Motor neuron (in vitro differentiated cells): ENCODE data around the gene SCGB3A2. TPM values are rescaled to one million over a fixed set of nuclear protein-coding genes. Genes with fewer than 3 reads are reported as not detected.
"Not testable (repeated sequence)": the region's sequence is repeated elsewhere in the genome, so short reads cannot be mapped to it uniquely, and the experiment has no call there.

Experiments used
- ATAC-seq, 8 experiments: fragments of 200-7000 bp; cut with Tn5 transposase; replicated peaks in 6 of 8; 2 replicates each; pipeline ENCODE4 v1.8.0; 2021; ENCODE audit warnings: mild to moderate bottlenecking in 8 of 8, moderate library complexity in 8 of 8
- H3K27ac ChIP-seq, 2 donors: fragments of 250-450 bp; sonication (Bioruptor Pico); 2 replicates each; pipeline ENCODE4 v1.9.0; 2021; ENCODE audit warnings: antibody characterized with exemption in 2 of 2, mild to moderate bottlenecking in 2 of 2, moderate library complexity in 1 of 2
- H3K4me1 ChIP-seq, 2 donors: fragments of 250-450 bp; sonication (Bioruptor Pico); replicated peaks in 1 of 2; 2 replicates each; pipeline ENCODE4 v1.6.1; 2021; ENCODE audit warnings: antibody characterized with exemption in 2 of 2, mild to moderate bottlenecking in 2 of 2, moderate library complexity in 1 of 2
- H3K4me3 ChIP-seq, 5 donors: fragments of 250-450 bp; sonication (Bioruptor Pico); 2 replicates each; pipeline ENCODE4 v1.9.0; 2021; ENCODE audit warnings: antibody characterized with exemption in 5 of 5, mild to moderate bottlenecking in 5 of 5, moderate library complexity in 4 of 5
- WGBS, 10 experiments: fragments of 450-650 bp; shearing (Covaris generic); methylation state at CpG; one replicate each; pipeline ENCODE4 v1.0.0; 2022; 5-methylcytosine and 5-hydroxymethylcytosine counted together
- in situ Hi-C, 9 experiments: fragments of 400-800 bp; cut with MboI; loops; one replicate each; pipeline ENCODE4 v1.15.0; 2021; ENCODE audit warnings: low sequenced_read_pairs in 9 of 9, low pct_unique_long_range_greater_than_20kb in 2 of 9; ENCODE audit not compliant: unreplicated experiment in 9 of 9
- total RNA-seq, 8 experiments: library from RNA; unstranded; fragments of 300-600 nt; gene quantifications; 2 replicates each; pipeline versions ENCODE4 v1.2.3 to v1.2.4, GENCODE V29; 2022

Gene SCGB3A2
- total RNA-seq, 8 experiments from 2014 or later = 1.1 TPM; not detected in 7

GRCh38 chr5:147854331-147854730 is 24.2 kb upstream of the SCGB3A2 start:
- Histone ChIP-seq H3K4me1 (no peaks in the 10 kb centered on the region), H3K4me3 (no peak overlapping the region), H3K27ac (no peak overlapping the region)
- in situ Hi-C loops = no loop called here
- ATAC-seq = no peak
- WGBS, 10 experiments = 0 to 90% (median 62%) methylated on average over 1 to 3 of the region's 3 CpGs; no CpG with 5 or more reads in 4 of the 10 experiments

GRCh38 chr5:147854894-147855773 is 23.4 kb upstream of the SCGB3A2 start:
- Histone ChIP-seq H3K4me3 (no peak overlapping the region), H3K27ac (no peak overlapping the region), H3K4me1 (no peaks in the 10 kb centered on the region)
- 3 to 84% (median 66%) methylated on average over 3 to 11 of the region's 11 CpGs for WGBS, 10 experiments
- in situ Hi-C loops = no loop called here
- ATAC-seq = no peak

GRCh38 chr5:147855774-147856069 is 22.8 kb upstream of the SCGB3A2 start:
- no peak overlapping the region for H3K4me3 ChIP-seq
- H3K27ac ChIP-seq = no peak overlapping the region
- no peak for ATAC-seq
- 14 to 89% (median 60%) methylated on average over 2 to 4 of the region's 4 CpGs; no CpG with 5 or more reads in 1 of the 10 experiments for WGBS, 10 experiments
- no peaks in the 10 kb centered on the region for H3K4me1 ChIP-seq
- in situ Hi-C loops = no loop called here

- Histone ChIP-seq H3K4me1 (no peaks in the 10 kb centered on the region), H3K4me3 (no peak overlapping the region), H3K27ac (no peak overlapping the region)
- no peak for ATAC-seq
- in situ Hi-C loops = no loop called here
Observed at GRCh38 chr5:147856801-147857200, 21.7 kb upstream of the SCGB3A2 start.

GRCh38 chr5:147857302-147858129 is 21.0 kb upstream of the SCGB3A2 start:
- Histone ChIP-seq H3K4me1 (no peaks in the 10 kb centered on the region), H3K4me3 (no peak overlapping the region), H3K27ac (no peak overlapping the region)
- ATAC-seq = peak in 4 of 8 experiments; percentile 53 to 69 (median 64)
- 0 to 20% (median 3%) methylated on average over 1 to 2 of the region's 2 CpGs for WGBS, 10 experiments
- in situ Hi-C loops = no loop called here

- ATAC-seq = no peak
- in situ Hi-C loops = no loop called here
- WGBS, 10 experiments = 0 to 100% (median 13%) methylated on average over 1 of the region's 1 CpG; no CpG with 5 or more reads in 3 of the 10 experiments
- Histone ChIP-seq H3K4me3 (no peak overlapping the region), H3K4me1 (no peaks in the 10 kb centered on the region), H3K27ac (no peak overlapping the region)
Observed at GRCh38 chr5:147858565-147858964, 19.9 kb upstream of the SCGB3A2 start.

GRCh38 chr5:147859962-147860640 is 18.4 kb upstream of the SCGB3A2 start:
- in situ Hi-C loops = no loop called here
- Histone ChIP-seq H3K4me3 (no peak overlapping the region), H3K27ac (no peak overlapping the region), H3K4me1 (no peaks in the 10 kb centered on the region)
- no peak for ATAC-seq
- WGBS, 10 experiments = 40 to 100% (median 81%) methylated on average over 1 to 3 of the region's 3 CpGs

- no peak overlapping the region for H3K4me3 ChIP-seq
- in situ Hi-C loops = no loop called here
- 18 to 83% (median 51%) methylated on average over 1 of the region's 1 CpG; no CpG with 5 or more reads in 6 of the 10 experiments for WGBS, 10 experiments
- H3K4me1 ChIP-seq = no peaks in the 10 kb centered on the region
- no peak overlapping the region for H3K27ac ChIP-seq
- ATAC-seq = no peak
Observed at GRCh38 chr5:147860641-147861025, 17.9 kb upstream of the SCGB3A2 start.

- 5 to 100% (median 85%) methylated on average over 1 to 3 of the region's 3 CpGs for WGBS, 10 experiments
- H3K4me3 ChIP-seq = no peak overlapping the region
- in situ Hi-C loops = no loop called here
- ATAC-seq = peak in 1 of 8 experiments; percentile 32
- no peaks in the 10 kb centered on the region for H3K4me1 ChIP-seq
- H3K27ac ChIP-seq = no peak overlapping the region
Observed at GRCh38 chr5:147863454-147864158, 14.9 kb upstream of the SCGB3A2 start.

- 0 to 50% (median 19%) methylated on average over 1 to 3 of the region's 4 CpGs; no CpG with 5 or more reads in 1 of the 10 experiments for WGBS, 10 experiments
- Histone ChIP-seq H3K27ac (no peak overlapping the region), H3K4me1 (no peaks in the 10 kb centered on the region), H3K4me3 (no peak overlapping the region)
- in situ Hi-C loops = no loop called here
- peak in 5 of 8 experiments; percentile 36 to 80 (median 66) for ATAC-seq
Observed at GRCh38 chr5:147869112-147869511, 9.4 kb upstream of the SCGB3A2 start.

- in situ Hi-C loops, H3K4me3 ChIP-seq, H3K27ac ChIP-seq, ATAC-seq, H3K4me1 ChIP-seq: not testable (repeated sequence)
- 33% methylated on average over 1 of the region's 6 CpGs; no CpG with 5 or more reads in 9 of the 10 experiments for WGBS, 10 experiments
Observed at GRCh38 chr5:147869892-147870291, 8.6 kb upstream of the SCGB3A2 start.

GRCh38 chr5:147871980-147872549 is 6.4 kb upstream of the SCGB3A2 start:
- H3K4me3 ChIP-seq, ATAC-seq, H3K27ac ChIP-seq, in situ Hi-C loops: not testable (repeated sequence)
- 97% methylated on average over 14 of the region's 18 CpGs; no CpG with 5 or more reads in 9 of the 10 experiments for WGBS, 10 experiments
- peaks cover 6 to 11% of the 10 kb centered on the region in 2 donors for H3K4me1 ChIP-seq
